LNCaP clone FGC (cell line): ENCODE measurements around the gene MZF1.
"Not testable (repeated sequence)": the region's sequence is repeated elsewhere in the genome, so short reads cannot be mapped to it uniquely, and the experiment has no call there.

ENCODE experiments used
- DNase-seq: peaks from one replicate; pipeline ENCODE4 v3.0.0-alpha.2; 2011; ENCODE audit warnings: low read depth
- H3K4me3 ChIP-seq: 2 replicates; pipeline ENCODE4 v1.5.1; 2011; ENCODE audit warnings: mild to moderate bottlenecking, low read depth, low read length, control low read depth
- CTCF ChIP-seq: IDR thresholded peaks from 2 replicates; pipeline ENCODE4 v1.5.1; 2012; ENCODE audit warnings: mild to moderate bottlenecking; ENCODE audit not compliant: control insufficient read depth, insufficient read depth; ENCODE audit errors: extremely low read depth

The MZF1 gene

GRCh38 chr19:58582985-58583384 lies 9.8 kb upstream of the MZF1 start:
- TF ChIP-seq CTCF = no peak
- no peak overlapping the region for H3K4me3 ChIP-seq
- DNase-seq = no peak

DNA sequence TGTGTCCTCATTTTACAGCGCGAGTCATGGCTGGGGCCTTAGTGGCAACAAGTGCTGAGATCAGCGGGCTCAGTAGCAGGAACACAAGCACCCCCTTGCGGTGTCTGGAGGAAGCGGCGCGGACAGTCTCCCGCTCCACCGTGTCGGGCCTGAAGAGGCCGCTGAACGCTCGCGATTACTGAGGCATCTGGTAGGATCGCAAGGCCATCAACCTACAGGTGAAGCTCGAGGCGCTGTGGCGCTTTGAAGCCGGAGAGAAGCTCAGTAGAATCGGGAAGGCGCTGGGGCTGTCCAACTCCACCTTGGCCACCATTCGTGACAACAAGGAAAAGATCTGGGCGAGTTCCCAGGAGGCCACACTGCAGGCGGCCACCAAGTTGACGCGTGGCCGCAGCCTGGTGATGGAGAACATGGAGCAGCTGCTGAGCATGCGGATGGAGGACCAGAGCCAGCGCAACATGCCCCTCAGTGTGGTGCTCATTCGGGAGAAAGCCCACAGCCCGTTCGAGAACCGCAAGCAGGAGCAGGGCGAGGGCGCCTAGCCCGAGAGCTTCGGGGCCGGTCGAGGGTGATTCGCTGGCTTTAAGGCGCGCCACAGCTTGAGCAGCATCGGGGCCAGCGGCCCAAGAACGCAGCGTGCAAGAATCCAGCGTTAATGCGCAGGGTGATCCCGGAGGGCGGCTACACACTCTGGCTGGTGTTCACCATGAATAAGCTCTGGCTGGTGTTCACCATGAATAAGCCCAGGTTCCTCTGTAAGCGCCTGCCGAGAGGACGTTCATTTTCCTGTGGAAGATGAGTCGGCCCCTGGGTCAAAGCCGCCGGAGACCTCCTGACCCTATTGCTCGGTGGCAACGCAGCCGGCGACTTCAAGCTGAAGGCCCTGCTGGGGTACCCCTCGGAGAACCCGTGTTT lies 8.3 kb upstream of the MZF1 start:
- TF ChIP-seq CTCF = peak; percentile 39
- no peak for DNase-seq
- H3K4me3 ChIP-seq = no peak overlapping the region

GRCh38 chr19:58579473-58580142 lies 6.5 kb upstream of the MZF1 start:
- H3K4me3 ChIP-seq = no peak overlapping the region
- no peak for TF ChIP-seq CTCF
- DNase-seq = no peak

- no peak for TF ChIP-seq CTCF
- DNase-seq = no peak
- no peak overlapping the region for H3K4me3 ChIP-seq
Measured at GRCh38 chr19:58578012-58578925, 5.1 kb upstream of the MZF1 start.

- DNase-seq, H3K4me3 ChIP-seq: not testable (repeated sequence)
Measured at GRCh38 chr19:58577581-58577980, 4.4 kb upstream of the MZF1 start.

GRCh38 chr19:58575183-58576041 lies 2.3 kb upstream of the MZF1 start:
- peak; percentile 88 for DNase-seq
- H3K4me3 ChIP-seq = peak overlapping the region; percentile 81
- TF ChIP-seq CTCF = no peak
